Fibroblast of villous mesenchyme (primary cell): Measurements from ENCODE around the gene AATF. TPM values are rescaled to one million over a fixed set of nuclear protein-coding genes. Genes with fewer than 3 reads are reported as not detected.

Experiments used
- DNase-seq: peaks from one replicate; pipeline ENCODE4 v3.0.0-alpha.2; 2010; ENCODE audit warnings: low read depth
- H3K4me3 ChIP-seq: 2 replicates; pipeline ENCODE4 v1.5.1; 2011; ENCODE audit warnings: low read depth, mild to moderate bottlenecking, low read length
- CTCF ChIP-seq: IDR thresholded peaks from 2 replicates; pipeline ENCODE4 v1.5.1; 2012; ENCODE audit warnings: low read depth, mild to moderate bottlenecking, low read length; ENCODE audit not compliant: insufficient read depth
- total RNA-seq: library from RNA; depleted of rRNA; stranded (reverse); fragments of >200 nt; gene quantifications from 2 replicates; pipeline ENCODE4 v1.2.3, GENCODE V29; 2012

Gene AATF
- total RNA-seq, 1 donor: 24.2 TPM

- H3K4me3 ChIP-seq: no peak overlapping the region
- no peak for DNase-seq
- no peak for TF ChIP-seq CTCF
Observed at GRCh38 chr17:37051833-37052232, 103.1 kb downstream of the AATF start.

GRCh38 chr17:37052450-37052849, 103.7 kb downstream of the AATF start:
- DNase-seq: no peak
- no peak overlapping the region for H3K4me3 ChIP-seq
- TF ChIP-seq CTCF: no peak

GRCh38 chr17:37054894-37055293, 106.1 kb downstream of the AATF start:
- H3K4me3 ChIP-seq: no peak overlapping the region
- no peak for TF ChIP-seq CTCF
- no peak for DNase-seq

GRCh38 chr17:37056622-37057021, 107.9 kb downstream of the AATF start:
- TF ChIP-seq CTCF: no peak
- H3K4me3 ChIP-seq: no peak overlapping the region
- no peak for DNase-seq

GRCh38 chr17:37059493-37059892, 110.7 kb downstream of the AATF start:
- H3K4me3 ChIP-seq: no peak overlapping the region
- no peak for TF ChIP-seq CTCF
- DNase-seq: no peak

- H3K4me3 ChIP-seq: no peak overlapping the region
- DNase-seq: no peak
- no peak for TF ChIP-seq CTCF
Observed at GRCh38 chr17:37060094-37060493, 111.3 kb downstream of the AATF start.

GRCh38 chr17:37060928-37061327, 112.2 kb downstream of the AATF start:
- H3K4me3 ChIP-seq: no peak overlapping the region
- DNase-seq: no peak
- TF ChIP-seq CTCF: no peak
